OCI-LY7 (cell line): ENCODE measurements around the gene TELO2. TPM values are rescaled to one million over a fixed set of nuclear protein-coding genes. Genes with fewer than 3 reads are reported as not detected.
"Not testable (repeated sequence)": the region's sequence is repeated elsewhere in the genome, so short reads cannot be mapped to it uniquely, and the experiment has no call there.

Source experiments
- BruUV-seq: library from RNA; stranded (reverse); fragments of 400-500 nt; replicated peaks from 2 replicates; lab custom pipeline; 2021; lab: Mats Ljungman, UMichigan
- CTCF ChIA-PET: fragments of 300-600 bp; sonication (Branson Sonifier 250); formaldehyde crosslinking; loops from one replicate; lab custom pipeline; 2022; ENCODE audit warnings: antibody characterized with exemption; ENCODE audit not compliant: unreplicated experiment; lab: Charles Lee
- POLR2A ChIA-PET: fragments of 300-600 bp; sonication (Branson Sonifier 250); formaldehyde crosslinking; loops from one replicate; lab custom pipeline; 2022; ENCODE audit warnings: antibody characterized with exemption; lab: Charles Lee
- DNase-seq: peaks from one replicate; pipeline ENCODE4 v3.0.0-alpha.2; 2015; ENCODE audit warnings: low spot score
- H2AFZ ChIP-seq: fragments of 200-600 bp; sonication (generic), shearing (Covaris generic); 2 replicates; pipeline ENCODE4 v1.6.1; 2014; ENCODE audit warnings: mild to moderate bottlenecking, antibody characterized with exemption, low read length, moderate library complexity
- H3K27ac ChIP-seq: fragments of 200-600 bp; sonication (generic); 2 replicates; pipeline ENCODE4 v1.5.1; 2014; ENCODE audit warnings: mixed run types, low read depth, mild to moderate bottlenecking, moderate library complexity, low read length, inconsistent platforms; ENCODE audit not compliant: poor library complexity, severe bottlenecking
- H3K36me3 ChIP-seq: fragments of 200-600 bp; sonication (generic); 2 replicates; pipeline ENCODE4 v1.6.1; 2014; ENCODE audit warnings: mild to moderate bottlenecking, antibody characterized with exemption, low read length, moderate library complexity, mixed read lengths; ENCODE audit not compliant: insufficient read depth
- H3K4me1 ChIP-seq: fragments of 200-600 bp; sonication (generic); 2 replicates; pipeline ENCODE4 v1.5.1; 2014; ENCODE audit warnings: mild to moderate bottlenecking, low read length; ENCODE audit not compliant: insufficient read depth, poor library complexity, severe bottlenecking
- H3K4me2 ChIP-seq: fragments of 200-600 bp; sonication (generic); 2 replicates; pipeline ENCODE4 v1.6.1; 2014; ENCODE audit warnings: mild to moderate bottlenecking, low read length
- H3K4me3 ChIP-seq: fragments of 200-600 bp; sonication (generic); 2 replicates; pipeline ENCODE4 v1.5.1; 2014; ENCODE audit warnings: mild to moderate bottlenecking, low read depth, low read length; ENCODE audit not compliant: poor library complexity, severe bottlenecking
- H3K79me2 ChIP-seq: fragments of 200-600 bp; sonication (generic); 2 replicates; pipeline ENCODE4 v1.6.1; 2016; ENCODE audit warnings: low read depth, mild to moderate bottlenecking, low read length, moderate library complexity, mixed read lengths; ENCODE audit not compliant: insufficient read depth
- H3K9me2 ChIP-seq: fragments of 200-600 bp; sonication (generic); 2 replicates; pipeline ENCODE4 v1.6.1; 2016; ENCODE audit warnings: mild to moderate bottlenecking, low read length, mixed read lengths; ENCODE audit not compliant: insufficient read depth
- H3K9me3 ChIP-seq: fragments of 200-600 bp; sonication (generic); 2 replicates; pipeline ENCODE4 v1.6.1; 2014; ENCODE audit warnings: mild to moderate bottlenecking, mixed run types, low read length, mixed read lengths
- H4K20me1 ChIP-seq: fragments of 200-600 bp; sonication (generic); 2 replicates; pipeline ENCODE4 v1.6.1; 2014; ENCODE audit warnings: mild to moderate bottlenecking, antibody characterized with exemption, low read length, moderate library complexity, mixed read lengths; ENCODE audit not compliant: insufficient read depth
- CTCF ChIP-seq: fragments of 200-600 bp; sonication (generic); conservative IDR thresholded peaks from 2 replicates; pipeline ENCODE4 v1.5.1; 2014; ENCODE audit warnings: mild to moderate bottlenecking, antibody characterized with exemption, low read length, moderate library complexity, mixed read lengths
- EZH2phosphoT487 ChIP-seq: fragments of 200-600 bp; sonication (generic); IDR thresholded peaks from 2 replicates; pipeline ENCODE4 v1.6.1; 2018; ENCODE audit warnings: low read depth, borderline replicate concordance, mild to moderate bottlenecking, mixed run types, antibody characterized with exemption, low read length, moderate library complexity, mixed read lengths
- intact Hi-C: fragments of 100-400 bp; cut with micrococcal nuclease; formaldehyde crosslinking; loops from one replicate; pipeline ENCODE4 v1.10.0; 2022; ENCODE audit not compliant: unreplicated experiment
- total RNA-seq, 2 experiments: library from RNA; depleted of rRNA in 1 of 2; stranded (reverse); fragments of >200 nt in 1 of 2; shearing (Covaris generic) in 1 of 2; gene quantifications; 2 replicates each; pipeline ENCODE4 v1.2.3, GENCODE V29; 2014 to 2022

The TELO2 gene
- total RNA-seq, 2 experiments from 2014 or later, result 58.2 to 70.1 TPM

- Histone ChIP-seq H4K20me1 (no peaks in the 10 kb centered on the region), H3K9me2 (no peaks in the 10 kb centered on the region), H2AFZ (no peak overlapping the region), H3K4me3 (no peak overlapping the region), H3K4me2 (no peak overlapping the region), H3K36me3 (no peaks in the 10 kb centered on the region), H3K9me3 (no peaks in the 10 kb centered on the region), H3K27ac (no peak overlapping the region), H3K4me1 (no peaks in the 10 kb centered on the region), H3K79me2 (no peaks in the 10 kb centered on the region)
- no peak for DNase-seq
- BruUV-seq, result no TSS peak
- POLR2A ChIA-PET, result no interaction called here
- intact Hi-C loops, result no loop called here
- no peak for TF ChIP-seq EZH2phosphoT487
- TF ChIP-seq CTCF, result no peak
- CTCF ChIA-PET, result no interaction called here
Observed at GRCh38 chr16:1468426-1468810, 24.7 kb upstream of the TELO2 start.

DNA sequence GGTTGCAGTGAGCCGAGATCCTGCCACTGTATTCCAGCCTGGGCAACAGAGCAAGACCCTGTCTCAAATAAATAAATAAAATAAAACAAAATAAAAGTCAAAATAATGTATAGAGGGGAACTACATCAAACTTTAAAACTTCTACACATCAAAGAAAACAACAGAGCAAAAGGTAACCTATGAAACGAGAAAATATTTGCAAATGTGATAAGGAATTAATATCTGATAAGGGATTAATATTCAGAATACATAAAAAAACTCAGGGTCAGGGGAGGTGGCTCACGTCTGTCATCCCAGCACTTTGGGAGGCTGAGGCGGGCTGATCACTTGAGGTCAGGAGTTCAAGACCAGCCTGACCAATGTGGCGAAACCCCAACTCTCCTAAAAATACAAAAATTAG lies 24.0 kb upstream of the TELO2 start:
- POLR2A ChIA-PET, H3K4me3 ChIP-seq: not testable (repeated sequence)

DNA sequence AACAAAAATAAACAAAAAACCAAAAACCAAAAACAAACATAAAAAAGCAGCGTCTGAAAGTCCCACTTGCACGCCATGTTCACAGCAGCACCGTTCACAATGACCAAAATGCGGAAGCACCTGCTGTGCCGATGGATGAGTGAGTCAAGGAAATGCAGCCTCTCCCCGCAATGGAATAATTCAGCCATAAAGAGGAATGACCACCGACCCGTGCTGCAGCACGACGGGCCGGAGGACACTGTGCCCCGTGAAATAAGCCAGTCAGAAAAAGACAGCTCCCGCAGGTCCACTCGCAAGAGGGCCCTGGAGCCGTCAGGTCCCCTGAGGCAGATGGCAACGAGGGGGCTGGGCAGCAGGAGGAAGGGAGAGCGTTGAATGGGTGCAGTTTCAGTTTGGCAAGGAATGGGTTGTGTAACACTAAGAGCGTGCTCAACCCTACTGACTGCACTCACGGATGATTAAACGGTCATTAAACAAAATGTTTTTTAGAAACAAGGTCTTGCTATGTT lies 23.4 kb upstream of the TELO2 start:
- no peak overlapping the region for H2AFZ ChIP-seq
- no peaks in the 10 kb centered on the region for H3K9me2 ChIP-seq
- POLR2A ChIA-PET, result no interaction called here
- no peak overlapping the region for H3K27ac ChIP-seq
- no peak for TF ChIP-seq EZH2phosphoT487
- no peak for TF ChIP-seq CTCF
- no peaks in the 10 kb centered on the region for H3K9me3 ChIP-seq
- CTCF ChIA-PET, result no interaction called here
- no peaks in the 10 kb centered on the region for H3K36me3 ChIP-seq
- no TSS peak for BruUV-seq
- no peaks in the 10 kb centered on the region for H4K20me1 ChIP-seq
- intact Hi-C loops, result no loop called here
- H3K4me1 ChIP-seq, result peaks cover 7% of the 10 kb centered on the region
- DNase-seq, result no peak
- no peak overlapping the region for H3K4me2 ChIP-seq
- H3K79me2 ChIP-seq, result peaks cover 10% of the 10 kb centered on the region; the same call in 1 of the 2 replicates
- H3K4me3 ChIP-seq, result no peak overlapping the region

More for the DNA sequence above, 24.0 kb upstream of the TELO2 start:
- CTCF ChIA-PET, H2AFZ ChIP-seq, H3K4me2 ChIP-seq, H3K36me3 ChIP-seq, H3K27ac ChIP-seq, BruUV-seq, H4K20me1 ChIP-seq, H3K79me2 ChIP-seq, H3K9me3 ChIP-seq, H3K9me2 ChIP-seq, intact Hi-C loops, H3K4me1 ChIP-seq, DNase-seq: not testable (repeated sequence)
